Sigmoid colon (tissue), 4 donors: ENCODE measurements around the gene BNIP3.

Source experiments
- EP300 ChIP-seq, 4 donors: sonication (generic); formaldehyde crosslinking; IDR thresholded peaks; one replicate each; pipeline ENCODE4 v1.6.1; 2017; ENCODE audit warnings: antibody characterized with exemption in 4 of 4
- TF ChIP-seq, protein P1 (sequence below), 4 experiments: fragments of 450-650 bp in 3 of 4; fragments of 200-600 bp in 1 of 4; IDR thresholded peaks; one replicate each; pipeline ENCODE4 v1.5.1; 2016 to 2019; ENCODE audit warnings: antibody characterized with exemption in 4 of 4, mild to moderate bottlenecking in 3 of 4, moderate library complexity in 2 of 4

DNA sequence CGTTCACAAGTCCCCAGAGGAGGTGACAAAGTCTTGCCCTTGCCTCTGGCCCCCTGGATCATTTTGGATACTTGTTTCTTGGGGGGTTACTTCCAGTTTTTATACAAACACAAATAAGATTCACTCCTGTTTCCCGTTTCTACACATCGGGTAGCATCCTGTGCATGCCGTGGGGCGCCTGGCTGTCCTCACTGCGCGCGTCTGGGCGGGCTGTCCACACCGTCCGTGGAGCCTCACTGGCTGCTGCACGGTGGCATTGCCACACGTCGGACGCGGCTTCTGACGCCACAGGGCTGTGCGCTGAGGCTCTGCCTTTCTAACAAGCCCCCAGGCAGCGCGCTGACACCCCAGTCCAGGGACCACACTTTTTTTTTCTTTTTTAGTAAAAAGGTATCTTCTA, 18.4 kb downstream of the BNIP3 start:
- TF ChIP-seq EP300 (IDR thresholded peaks at IDR 0.05) = no peak
- TF ChIP-seq, protein P1, sequence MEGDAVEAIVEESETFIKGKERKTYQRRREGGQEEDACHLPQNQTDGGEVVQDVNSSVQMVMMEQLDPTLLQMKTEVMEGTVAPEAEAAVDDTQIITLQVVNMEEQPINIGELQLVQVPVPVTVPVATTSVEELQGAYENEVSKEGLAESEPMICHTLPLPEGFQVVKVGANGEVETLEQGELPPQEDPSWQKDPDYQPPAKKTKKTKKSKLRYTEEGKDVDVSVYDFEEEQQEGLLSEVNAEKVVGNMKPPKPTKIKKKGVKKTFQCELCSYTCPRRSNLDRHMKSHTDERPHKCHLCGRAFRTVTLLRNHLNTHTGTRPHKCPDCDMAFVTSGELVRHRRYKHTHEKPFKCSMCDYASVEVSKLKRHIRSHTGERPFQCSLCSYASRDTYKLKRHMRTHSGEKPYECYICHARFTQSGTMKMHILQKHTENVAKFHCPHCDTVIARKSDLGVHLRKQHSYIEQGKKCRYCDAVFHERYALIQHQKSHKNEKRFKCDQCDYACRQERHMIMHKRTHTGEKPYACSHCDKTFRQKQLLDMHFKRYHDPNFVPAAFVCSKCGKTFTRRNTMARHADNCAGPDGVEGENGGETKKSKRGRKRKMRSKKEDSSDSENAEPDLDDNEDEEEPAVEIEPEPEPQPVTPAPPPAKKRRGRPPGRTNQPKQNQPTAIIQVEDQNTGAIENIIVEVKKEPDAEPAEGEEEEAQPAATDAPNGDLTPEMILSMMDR (IDR thresholded peaks at IDR 0.05) = no peak
